Measurements from ENCODE around the gene TCEANC2. TPM values are rescaled to one million over a fixed set of nuclear protein-coding genes. Genes with fewer than 3 reads are reported as not detected.
"Not testable (repeated sequence)": the region's sequence is repeated elsewhere in the genome, so short reads cannot be mapped to it uniquely, and the experiment has no call there.

The TCEANC2 gene
- 1 to 10 TPM; 2.5 to 5.0 TPM for total RNA-seq

- intact Hi-C loops (cut with DNase I): loop anchor here (2.0 to 5.0 kb wide), 3 partner anchors 71 to 709 kb away; partner anchors contain the start of genes LRRC42 and PARS2
Observed at GRCh38 chr1:54052934-54053744, at the start of gene TCEANC2, which contains the start of gene TMEM59. TSS of gene TCEANC2 (plus strand) at chr1:54053608. CDS start at chr1:54054423, 815 bp downstream. TSS of gene TMEM59 (minus strand) at chr1:54053204. CDS start at chr1:54053188, 16 bp downstream.

GRCh38 chr1:54003750-54004480 is 49.5 kb upstream of the TCEANC2 start:
- H3K36me3 ChIP-seq; intact Hi-C loops (cut with DNase I); H3K27me3 ChIP-seq (replicated peaks; ENCODE audit: insufficient read depth); DNase-seq (ENCODE audit: low spot score); H3K4me1 ChIP-seq (replicated peaks); H3K4me3 ChIP-seq; H3K9me3 ChIP-seq; H3K27ac ChIP-seq: not testable (repeated sequence)
- WGBS: 95% methylated on average over 19 of the region's 19 CpGs

More at GRCh38 chr1:54052934-54053744, at the start of gene TCEANC2, which contains the start of gene TMEM59:
- peak; percentile 99 for DNase-seq (ENCODE audit: low spot score)
- Histone ChIP-seq H3K27me3 (replicated peaks; ENCODE audit: insufficient read depth) (no peaks in the 10 kb centered on the region), H3K4me1 (replicated peaks) (peaks cover 1% of the 10 kb centered on the region), H3K4me3 (peak within 1 kb of the TSS; percentile 68 to 92), H3K27ac (peak within 1 kb of the TSS; percentile 93 to 96), H3K36me3 (no peaks in the 10 kb centered on the region), H3K9me3 (no peaks in the 10 kb centered on the region)
- under 1% methylated on average over 55 of the region's 59 CpGs for WGBS
- TF ChIP-seq POLR2AphosphoS5 (IDR thresholded peaks at IDR 0.05) (peak; percentile 98), CTCF (IDR thresholded peaks at IDR 0.05) (peak in 1 of 4 experiments; percentile 35), POLR2A (IDR thresholded peaks at IDR 0.05) (peak; percentile 90)

GRCh38 chr1:54004481-54005049 is 48.8 kb upstream of the TCEANC2 start:
- TF ChIP-seq POLR2AphosphoS5 (IDR thresholded peaks at IDR 0.05) (no peak), CTCF (IDR thresholded peaks at IDR 0.05) (no peak), POLR2A (IDR thresholded peaks at IDR 0.05) (no peak)
- intact Hi-C loops (cut with DNase I): no loop called here
- 95% methylated on average over 27 of the region's 27 CpGs for WGBS
- Histone ChIP-seq H3K36me3 (no peaks in the 10 kb centered on the region), H3K4me3 (no peak overlapping the region), H3K27me3 (replicated peaks; ENCODE audit: insufficient read depth) (no peaks in the 10 kb centered on the region), H3K27ac (no peak overlapping the region), H3K9me3 (no peaks in the 10 kb centered on the region), H3K4me1 (replicated peaks) (peaks cover 3% of the 10 kb centered on the region)
- DNase-seq (ENCODE audit: low spot score): no peak

GRCh38 chr1:54006508-54006907 is 46.9 kb upstream of the TCEANC2 start:
- Histone ChIP-seq H3K4me3 (no peak overlapping the region), H3K27ac (no peak overlapping the region), H3K27me3 (replicated peaks; ENCODE audit: insufficient read depth) (no peaks in the 10 kb centered on the region), H3K9me3 (no peaks in the 10 kb centered on the region), H3K36me3 (no peaks in the 10 kb centered on the region), H3K4me1 (replicated peaks) (peaks cover 3% of the 10 kb centered on the region)
- no peak for DNase-seq (ENCODE audit: low spot score)
- intact Hi-C loops (cut with DNase I): no loop called here
- TF ChIP-seq POLR2AphosphoS5 (IDR thresholded peaks at IDR 0.05): no peak
- no peak for TF ChIP-seq POLR2A (IDR thresholded peaks at IDR 0.05)
- no peak for TF ChIP-seq CTCF (IDR thresholded peaks at IDR 0.05)
- WGBS: 83% methylated on average over 4 of the region's 4 CpGs

GRCh38 chr1:54007613-54008012 is 45.8 kb upstream of the TCEANC2 start:
- 95% methylated on average over 4 of the region's 4 CpGs for WGBS
- intact Hi-C loops (cut with DNase I): no loop called here
- TF ChIP-seq CTCF (IDR thresholded peaks at IDR 0.05): no peak
- TF ChIP-seq POLR2AphosphoS5 (IDR thresholded peaks at IDR 0.05): no peak
- TF ChIP-seq POLR2A (IDR thresholded peaks at IDR 0.05): no peak
- DNase-seq (ENCODE audit: low spot score): no peak
- Histone ChIP-seq H3K27ac (no peak overlapping the region), H3K36me3 (no peaks in the 10 kb centered on the region), H3K27me3 (replicated peaks; ENCODE audit: insufficient read depth) (no peaks in the 10 kb centered on the region), H3K4me1 (replicated peaks) (no peaks in the 10 kb centered on the region), H3K4me3 (no peak overlapping the region), H3K9me3 (no peaks in the 10 kb centered on the region)
